HG03565 (cell line): ENCODE data around the gene MRNIP.

Source experiments
- ATAC-seq: cut with Tn5 transposase; IDR thresholded peaks from one replicate; pipeline ENCODE4 v1.9.1; 2021; ENCODE audit warnings: mild to moderate bottlenecking, moderate library complexity; ENCODE audit not compliant: unreplicated experiment

The MRNIP gene

GRCh38 chr5:179858586-179859427, at the start of gene MRNIP:
TSS of gene MRNIP (minus strand) at chr5:179858817. CDS start at chr5:179858796, 21 bp downstream.
- peak; percentile 93 for ATAC-seq

GRCh38 chr5:179907556-179908324, 49.1 kb upstream of the MRNIP start, which contains the start of gene TBC1D9B:
TSS of gene TBC1D9B (minus strand) at chr5:179907897. CDS start at chr5:179907821, 76 bp downstream.
- peak; percentile 77 for ATAC-seq

- ATAC-seq: no peak
These were observed 48.4 kb upstream of the MRNIP start for GRCh38 chr5:179906795-179907555.

GRCh38 chr5:179906294-179906794, 47.7 kb upstream of the MRNIP start:
- ATAC-seq: no peak

- ATAC-seq: no peak
These were observed 46.5 kb upstream of the MRNIP start for GRCh38 chr5:179905161-179905560.

- no peak for ATAC-seq
These were observed 46.0 kb upstream of the MRNIP start for GRCh38 chr5:179904463-179905160.

GRCh38 chr5:179902763-179903158, 44.1 kb upstream of the MRNIP start:
- no peak for ATAC-seq

GRCh38 chr5:179901915-179902762, 43.5 kb upstream of the MRNIP start:
- no peak for ATAC-seq

GRCh38 chr5:179901462-179901861, 42.8 kb upstream of the MRNIP start:
- ATAC-seq: no peak

GRCh38 chr5:179900711-179901110, 42.1 kb upstream of the MRNIP start:
- ATAC-seq: no peak

GRCh38 chr5:179900206-179900605, 41.6 kb upstream of the MRNIP start:
- ATAC-seq: no peak

- no peak for ATAC-seq
These were observed 37.2 kb upstream of the MRNIP start for GRCh38 chr5:179895861-179896260.

GRCh38 chr5:179893958-179894895, 35.6 kb upstream of the MRNIP start:
- ATAC-seq: no peak

- no peak for ATAC-seq
These were observed 34.7 kb upstream of the MRNIP start for GRCh38 chr5:179893076-179893957.

GRCh38 chr5:179892255-179892654, 33.6 kb upstream of the MRNIP start:
- ATAC-seq: no peak

- ATAC-seq: no peak
These were observed 32.4 kb upstream of the MRNIP start for GRCh38 chr5:179890751-179891682.
